ENCODE results near the gene PIK3C3. TPM values are rescaled to one million over a fixed set of nuclear protein-coding genes. Genes with fewer than 3 reads are reported as not detected.

PIK3C3 gene
- total and polyA plus RNA-seq, 9 of the 15 experiments (the other 6 are each of a cell fraction or from before 2014, with no cell fraction given) = 27.0 to 101 (median 42.9) TPM

- TF ChIP-seq MGA (IDR thresholded peaks at IDR 0.05) (0 out of 2 replicates have a peak, but pooled peaks have one; percentile 37), SRF (CRISPR knock-in tag; IDR thresholded peaks at IDR 0.05) (no peak), CEBPB (tag; IDR thresholded peaks at IDR 0.05) (peak; percentile 46; the same call in 1 of the 2 replicates), ZNF175 (CRISPR knock-in tag; IDR thresholded peaks at IDR 0.05; ENCODE audit: low read depth) (peak; percentile 38; the same call in 1 of the 2 replicates), DACH1 (IDR thresholded peaks at IDR 0.05; ENCODE audit: partially characterized antibody) (no peak), L3MBTL2 (IDR thresholded peaks at IDR 0.05) (peak; percentile 70), ZNF766 (CRISPR knock-in tag; conservative IDR thresholded peaks at IDR 0.05) (0 out of 2 replicates have a peak, but pooled peaks have one; percentile 7), CHD1 (IDR thresholded peaks at IDR 0.05; ENCODE audit: low read length) (no peak), TRIM24 (IDR thresholded peaks at IDR 0.05) (peak; percentile 28 to 50; a peak in 2 of 4 replicates), EP300 (IDR thresholded peaks at IDR 0.05; ENCODE audit: low read length) (no peak; the same call in 1 of the 2 replicates), ATF3 (IDR thresholded peaks at IDR 0.05) (peak; percentile 62; the same call in 1 of the 2 replicates), ATF3 (CRISPR knock-in tag; conservative IDR thresholded peaks at IDR 0.05) (no peak), HNRNPK (IDR thresholded peaks at IDR 0.05; ENCODE audit: low read depth, low read length, poor library complexity, severe bottlenecking) (no peak), ERF (CRISPR knock-in tag; IDR thresholded peaks at IDR 0.05) (no peak), FOXJ2 (tag; IDR thresholded peaks at IDR 0.05) (0 out of 2 replicates have a peak, but pooled peaks have one; percentile 34), NFYB (IDR thresholded peaks at IDR 0.05; ENCODE audit: extremely low read depth, insufficient read length) (no peak)
These were observed 158.6 kb downstream of the PIK3C3 start (continued) for GRCh38 chr18:42113529-42114191.
